Panc1 (cell line): Measurements from ENCODE around the gene DLG2. TPM values are rescaled to one million over a fixed set of nuclear protein-coding genes. Genes with fewer than 3 reads are reported as not detected.
"Not testable (repeated sequence)": the region's sequence is repeated elsewhere in the genome, so short reads cannot be mapped to it uniquely, and the experiment has no call there.

Source experiments
- ATAC-seq: fragments of 200-7000 bp; cut with Tn5 transposase; 2 replicates; pipeline ENCODE4 v1.9.1; 2020; ENCODE audit warnings: mild to moderate bottlenecking, moderate library complexity
- BruUV-seq: library from RNA; stranded (reverse); fragments of 400-500 nt; replicated peaks from 2 replicates; lab custom pipeline; 2021; lab: Mats Ljungman, UMichigan
- CTCF ChIA-PET: fragments of 300-600 bp; sonication (Branson Sonifier 250); formaldehyde crosslinking; loops from one replicate; lab custom pipeline; 2022; ENCODE audit warnings: antibody characterized with exemption; lab: Charles Lee
- POLR2A ChIA-PET: fragments of 300-600 bp; sonication (Branson Sonifier 250); formaldehyde crosslinking; loops from one replicate; lab custom pipeline; 2022; ENCODE audit warnings: antibody characterized with exemption; lab: Charles Lee
- DNase-seq: peaks from one replicate; pipeline ENCODE4 v3.0.0-alpha.2; 2010; ENCODE audit warnings: low read depth, low spot score
- H3K27ac ChIP-seq: 2 replicates; pipeline ENCODE4 v1.5.1; 2011; ENCODE audit warnings: mild to moderate bottlenecking, low read length, inconsistent platforms
- H3K27me3 ChIP-seq: fragments of 200-500 bp; sonication (Bioruptor generic); 2 replicates; pipeline ENCODE4 v1.6.0; 2014; ENCODE audit warnings: low read length, inconsistent platforms; ENCODE audit not compliant: control insufficient read depth, insufficient read depth
- H3K36me3 ChIP-seq: fragments of 200-500 bp; sonication (Bioruptor generic); 2 replicates; pipeline ENCODE4 v1.5.1; 2014; ENCODE audit warnings: inconsistent platforms, mild to moderate bottlenecking, low read length, moderate library complexity; ENCODE audit not compliant: control insufficient read depth, insufficient read depth
- H3K4me1 ChIP-seq: 2 replicates; pipeline ENCODE4 v1.5.1; 2011; ENCODE audit warnings: inconsistent platforms, mild to moderate bottlenecking, low read length, moderate library complexity; ENCODE audit not compliant: control insufficient read depth, insufficient read depth
- H3K4me3 ChIP-seq, 2 experiments: 2 replicates each; pipeline ENCODE4 v1.5.1; 2011 to 2012; ENCODE audit warnings: low read depth in 2 of 2, low read length in 2 of 2, mild to moderate bottlenecking in 2 of 2, inconsistent platforms in 1 of 2, moderate library complexity in 1 of 2
- H3K9me3 ChIP-seq: fragments of 200-500 bp; sonication (Bioruptor generic); 2 replicates; pipeline ENCODE4 v1.5.1; 2014; ENCODE audit warnings: low read depth, mild to moderate bottlenecking, inconsistent platforms, low read length, moderate library complexity; ENCODE audit not compliant: control insufficient read depth, insufficient read depth
- POLR2AphosphoS5 ChIP-seq: IDR thresholded peaks from 2 replicates; pipeline ENCODE4 v1.6.1; 2012; ENCODE audit warnings: mild to moderate bottlenecking, low read depth, low read length, moderate library complexity
- SIN3A ChIP-seq: IDR thresholded peaks from 2 replicates; pipeline ENCODE4 v1.6.1; 2012; ENCODE audit warnings: low read depth, mild to moderate bottlenecking, low read length, moderate library complexity, borderline replicate concordance; ENCODE audit not compliant: insufficient read depth
- TCF7L2 ChIP-seq: IDR thresholded peaks from 2 replicates; pipeline ENCODE4 v1.6.1; 2011; ENCODE audit warnings: mild to moderate bottlenecking, low read depth, low read length, inconsistent platforms
- in situ Hi-C: cut with HindIII; loops from 2 replicates; pipeline ENCODE4 v1.10.0; 2016; ENCODE audit warnings: low sequenced_read_pairs, low pct_unique_long_range_greater_than_20kb
- intact Hi-C: fragments of 100-400 bp; cut with micrococcal nuclease; formaldehyde crosslinking; loops from one replicate; pipeline ENCODE4 v1.10.0; 2022; ENCODE audit not compliant: unreplicated experiment
- total RNA-seq: library from RNA; stranded (reverse); gene quantifications from one replicate; pipeline ENCODE4 v1.2.1, GENCODE V29; 2021; ENCODE audit not compliant: unreplicated experiment
- TF ChIP-seq, protein P1 (sequence below), 2 experiments: IDR thresholded peaks; 2 replicates each; pipeline ENCODE4 v1.6.1; 2011 to 2012; ENCODE audit warnings: low read depth in 2 of 2, control low read depth in 1 of 2, low read length in 1 of 2, mild to moderate bottlenecking in 1 of 2, moderate library complexity in 1 of 2; ENCODE audit not compliant: insufficient read depth in 1 of 2
- TF ChIP-seq, protein P2 (sequence below): fragments of 450-650 bp; IDR thresholded peaks from 2 replicates; pipeline ENCODE4 v1.5.1; 2017; ENCODE audit warnings: mild to moderate bottlenecking

The DLG2 gene
- total RNA-seq, 1 experiment from 2014 or later: 4.2 TPM

DNA sequence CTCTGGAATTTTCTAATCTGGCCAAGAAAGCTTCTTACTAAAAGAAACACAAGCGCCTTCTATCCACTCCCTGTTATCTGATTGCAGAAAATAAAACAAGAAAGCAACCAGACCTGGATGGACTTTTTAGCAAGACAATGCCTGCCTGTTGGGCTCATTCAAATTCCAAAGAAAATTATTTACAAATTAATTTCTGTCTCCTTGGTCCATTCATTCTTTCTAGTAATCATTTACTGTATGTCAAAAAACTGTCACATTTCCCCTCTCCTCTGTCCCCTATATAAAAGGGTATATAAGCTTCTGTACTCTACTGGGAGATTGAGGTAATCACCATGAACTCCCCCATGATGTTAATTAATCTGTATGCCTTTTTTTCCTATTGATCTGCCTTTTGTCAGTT, 279.9 kb downstream of the DLG2 start:
- H3K9me3 ChIP-seq: no peaks in the 10 kb centered on the region
- ATAC-seq (no peak), DNase-seq (no peak)
- ChIA-PET POLR2A (no interaction called here), CTCF (no interaction called here)
- H3K4me3 ChIP-seq: no peak overlapping the region
- intact Hi-C loops: loop anchor here (10.0 kb wide), 1 partner anchor 62 kb away; no protein-coding TSS in a partner anchor
- H3K27me3 ChIP-seq: no peaks in the 10 kb centered on the region
- H3K36me3 ChIP-seq: no peaks in the 10 kb centered on the region
- no TSS peak for BruUV-seq
- no peaks in the 10 kb centered on the region for H3K4me1 ChIP-seq
- no peak for TF ChIP-seq SIN3A
- no peak for TF ChIP-seq POLR2AphosphoS5
- TF ChIP-seq, protein P1, sequence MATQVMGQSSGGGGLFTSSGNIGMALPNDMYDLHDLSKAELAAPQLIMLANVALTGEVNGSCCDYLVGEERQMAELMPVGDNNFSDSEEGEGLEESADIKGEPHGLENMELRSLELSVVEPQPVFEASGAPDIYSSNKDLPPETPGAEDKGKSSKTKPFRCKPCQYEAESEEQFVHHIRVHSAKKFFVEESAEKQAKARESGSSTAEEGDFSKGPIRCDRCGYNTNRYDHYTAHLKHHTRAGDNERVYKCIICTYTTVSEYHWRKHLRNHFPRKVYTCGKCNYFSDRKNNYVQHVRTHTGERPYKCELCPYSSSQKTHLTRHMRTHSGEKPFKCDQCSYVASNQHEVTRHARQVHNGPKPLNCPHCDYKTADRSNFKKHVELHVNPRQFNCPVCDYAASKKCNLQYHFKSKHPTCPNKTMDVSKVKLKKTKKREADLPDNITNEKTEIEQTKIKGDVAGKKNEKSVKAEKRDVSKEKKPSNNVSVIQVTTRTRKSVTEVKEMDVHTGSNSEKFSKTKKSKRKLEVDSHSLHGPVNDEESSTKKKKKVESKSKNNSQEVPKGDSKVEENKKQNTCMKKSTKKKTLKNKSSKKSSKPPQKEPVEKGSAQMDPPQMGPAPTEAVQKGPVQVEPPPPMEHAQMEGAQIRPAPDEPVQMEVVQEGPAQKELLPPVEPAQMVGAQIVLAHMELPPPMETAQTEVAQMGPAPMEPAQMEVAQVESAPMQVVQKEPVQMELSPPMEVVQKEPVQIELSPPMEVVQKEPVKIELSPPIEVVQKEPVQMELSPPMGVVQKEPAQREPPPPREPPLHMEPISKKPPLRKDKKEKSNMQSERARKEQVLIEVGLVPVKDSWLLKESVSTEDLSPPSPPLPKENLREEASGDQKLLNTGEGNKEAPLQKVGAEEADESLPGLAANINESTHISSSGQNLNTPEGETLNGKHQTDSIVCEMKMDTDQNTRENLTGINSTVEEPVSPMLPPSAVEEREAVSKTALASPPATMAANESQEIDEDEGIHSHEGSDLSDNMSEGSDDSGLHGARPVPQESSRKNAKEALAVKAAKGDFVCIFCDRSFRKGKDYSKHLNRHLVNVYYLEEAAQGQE (IDR thresholded peaks at IDR 0.05; ENCODE audit: insufficient read depth in 1 of 2, low read depth in 2 of 2, low read length in 1 of 2): no peak
- TF ChIP-seq TCF7L2: no peak
- TF ChIP-seq, protein P2, sequence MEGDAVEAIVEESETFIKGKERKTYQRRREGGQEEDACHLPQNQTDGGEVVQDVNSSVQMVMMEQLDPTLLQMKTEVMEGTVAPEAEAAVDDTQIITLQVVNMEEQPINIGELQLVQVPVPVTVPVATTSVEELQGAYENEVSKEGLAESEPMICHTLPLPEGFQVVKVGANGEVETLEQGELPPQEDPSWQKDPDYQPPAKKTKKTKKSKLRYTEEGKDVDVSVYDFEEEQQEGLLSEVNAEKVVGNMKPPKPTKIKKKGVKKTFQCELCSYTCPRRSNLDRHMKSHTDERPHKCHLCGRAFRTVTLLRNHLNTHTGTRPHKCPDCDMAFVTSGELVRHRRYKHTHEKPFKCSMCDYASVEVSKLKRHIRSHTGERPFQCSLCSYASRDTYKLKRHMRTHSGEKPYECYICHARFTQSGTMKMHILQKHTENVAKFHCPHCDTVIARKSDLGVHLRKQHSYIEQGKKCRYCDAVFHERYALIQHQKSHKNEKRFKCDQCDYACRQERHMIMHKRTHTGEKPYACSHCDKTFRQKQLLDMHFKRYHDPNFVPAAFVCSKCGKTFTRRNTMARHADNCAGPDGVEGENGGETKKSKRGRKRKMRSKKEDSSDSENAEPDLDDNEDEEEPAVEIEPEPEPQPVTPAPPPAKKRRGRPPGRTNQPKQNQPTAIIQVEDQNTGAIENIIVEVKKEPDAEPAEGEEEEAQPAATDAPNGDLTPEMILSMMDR: no peak
- in situ Hi-C loops: no loop called here
- no peak overlapping the region for H3K27ac ChIP-seq

DNA sequence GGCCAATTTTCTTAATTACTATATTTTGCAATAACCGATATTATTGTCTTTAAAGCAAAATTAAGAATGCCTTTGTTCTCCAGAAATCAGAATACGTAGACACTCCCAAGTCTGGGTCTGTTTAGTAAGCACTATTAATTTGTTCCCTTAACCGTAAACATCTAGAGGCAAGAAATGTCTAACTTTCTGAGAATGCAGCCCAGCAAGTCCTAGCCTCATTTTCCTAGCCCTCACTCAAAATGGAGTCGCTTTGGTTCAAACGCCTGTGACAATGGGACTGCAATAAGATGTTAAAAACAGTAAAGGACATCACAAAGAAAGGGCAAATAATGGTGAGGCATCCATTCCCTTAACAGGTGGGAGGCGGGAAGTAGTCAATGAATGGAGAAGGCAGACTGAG, 280.7 kb downstream of the DLG2 start:
- TF ChIP-seq, protein P1 (IDR thresholded peaks at IDR 0.05; ENCODE audit: insufficient read depth in 1 of 2, low read depth in 2 of 2, low read length in 1 of 2): no peak
- TF ChIP-seq TCF7L2: no peak
- TF ChIP-seq POLR2AphosphoS5: no peak
- TF ChIP-seq, protein P2: no peak
- no peak for TF ChIP-seq SIN3A
- BruUV-seq: no TSS peak
- ChIA-PET CTCF (no interaction called here), POLR2A (no interaction called here)
- Histone ChIP-seq H3K4me1 (no peaks in the 10 kb centered on the region), H3K27ac (no peak overlapping the region), H3K4me3 (no peak overlapping the region), H3K36me3 (no peaks in the 10 kb centered on the region), H3K27me3 (no peaks in the 10 kb centered on the region), H3K9me3 (no peaks in the 10 kb centered on the region)
- in situ Hi-C loops: no loop called here
- DNase-seq (no peak), ATAC-seq (no peak)
- intact Hi-C loops: loop anchor here (10.0 kb wide), 1 partner anchor 62 kb away; no protein-coding TSS in a partner anchor

DNA sequence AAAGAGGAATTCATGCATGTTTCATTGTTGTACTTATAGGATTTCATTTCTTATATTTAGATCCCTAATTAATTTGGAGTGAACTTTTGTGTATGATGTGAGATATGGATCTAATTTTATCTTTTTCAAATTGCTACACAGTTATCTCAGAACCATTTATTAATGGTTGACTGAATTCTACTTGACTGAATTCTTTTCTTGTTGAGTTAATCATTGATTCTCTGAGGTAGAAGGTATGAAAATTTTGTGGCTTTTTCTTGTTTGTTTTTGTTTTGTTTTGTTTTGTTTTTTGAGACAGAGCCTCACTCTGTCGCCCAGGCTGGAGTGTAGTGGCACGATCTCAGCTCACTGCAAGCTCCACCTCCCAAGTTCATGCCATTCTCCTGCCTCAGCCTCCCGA, 286.3 kb downstream of the DLG2 start:
- intact Hi-C loops: loop anchor here (10.0 kb wide), 1 partner anchor 56 kb away; no protein-coding TSS in a partner anchor
- BruUV-seq, H3K27ac ChIP-seq, POLR2A ChIA-PET, ATAC-seq, H3K36me3 ChIP-seq, DNase-seq, H3K9me3 ChIP-seq, in situ Hi-C loops, H3K4me3 ChIP-seq, H3K27me3 ChIP-seq, H3K4me1 ChIP-seq, CTCF ChIA-PET: not testable (repeated sequence)
